Endothelial cell of umbilical vein (primary cell): ENCODE results near the gene PRDM2. TPM values are rescaled to one million over a fixed set of nuclear protein-coding genes. Genes with fewer than 3 reads are reported as not detected.

ENCODE experiments used
- BruUV-seq: library from RNA; stranded (reverse); fragments of 400-500 nt; replicated peaks from 2 replicates; lab custom pipeline; 2021; lab: Mats Ljungman, UMichigan
- CTCF ChIA-PET: fragments of 300-600, 350-600 bp; sonication (Branson Sonifier 250); formaldehyde crosslinking; loops from one replicate; lab custom pipeline; 2021; ENCODE audit warnings: antibody characterized with exemption, inconsistent platforms; lab: Charles Lee
- POLR2A ChIA-PET: fragments of 300-600, 350-600 bp; sonication (Branson Sonifier 250); formaldehyde crosslinking; loops from one replicate; lab custom pipeline; 2021; ENCODE audit warnings: antibody characterized with exemption, inconsistent platforms; lab: Charles Lee
- DNase-seq: peaks from one replicate; pipeline ENCODE4 v3.0.0-alpha.2; 2011; ENCODE audit warnings: low read depth, low spot score
- FAIRE-seq: peaks from 2 replicates; lab custom pipeline; 2011; peaks lifted over from hg19 to GRCh38; lab: Jason Lieb, UNC
- H2AFZ ChIP-seq: 2 replicates; pipeline ENCODE4 v1.6.0; 2012; ENCODE audit warnings: low read depth, low read length, control low read depth, inconsistent platforms
- H3K27ac ChIP-seq: 2 replicates; pipeline ENCODE4 v1.5.1; 2011; ENCODE audit warnings: low read depth, mild to moderate bottlenecking, control low read depth, low read length, moderate library complexity; ENCODE audit not compliant: insufficient read depth
- H3K27me3 ChIP-seq, 2 experiments: 2 replicates each; pipeline versions ENCODE4 v1.6.0 to v1.6.1; 2011; ENCODE audit warnings: low read length in 2 of 2, mixed read lengths in 1 of 2; ENCODE audit not compliant: control insufficient read depth in 2 of 2, insufficient read depth in 2 of 2
- H3K36me3 ChIP-seq, 2 experiments: 2 replicates in 1 of 2; 3 replicates in 1 of 2; pipeline ENCODE4 v1.5.1; 2011; ENCODE audit warnings: low read length in 2 of 2, mild to moderate bottlenecking in 1 of 2, moderate library complexity in 1 of 2; ENCODE audit not compliant: control insufficient read depth in 2 of 2, insufficient read depth in 2 of 2; ENCODE audit errors: extremely low read depth in 1 of 2
- H3K4me1 ChIP-seq: 3 replicates; pipeline ENCODE4 v1.5.1; 2011; ENCODE audit warnings: mild to moderate bottlenecking, low read length; ENCODE audit not compliant: control insufficient read depth, insufficient read depth; ENCODE audit errors: extremely low read depth
- H3K4me2 ChIP-seq: 2 replicates; pipeline ENCODE4 v1.6.1; 2011; ENCODE audit warnings: low read length, control low read depth, mixed read lengths; ENCODE audit not compliant: insufficient read depth
- H3K4me3 ChIP-seq, 3 experiments: fragments of 200-600 bp in 1 of 3; sonication (generic), shearing (Covaris generic) in 1 of 3; replicated peaks in 1 of 3; 2 replicates each; pipeline ENCODE4 v1.5.1; 2011 to 2016; ENCODE audit warnings: control low read depth in 3 of 3, low read length in 3 of 3, mild to moderate bottlenecking in 2 of 3, inconsistent platforms in 1 of 3, low read depth in 1 of 3, moderate library complexity in 1 of 3; ENCODE audit not compliant: insufficient read depth in 1 of 3
- H3K79me2 ChIP-seq: 2 replicates; pipeline ENCODE4 v1.6.0; 2012; ENCODE audit warnings: low read length, inconsistent platforms; ENCODE audit not compliant: control insufficient read depth, insufficient read depth
- H3K9ac ChIP-seq: replicated peaks from 2 replicates; pipeline ENCODE3; 2011; ENCODE audit warnings: low read length, control low read depth; ENCODE audit not compliant: insufficient read depth; ENCODE audit errors: extremely low read depth
- H3K9me1 ChIP-seq: replicated peaks from 3 replicates; pipeline ENCODE4 v1.6.0; 2011; ENCODE audit warnings: mild to moderate bottlenecking, low read length; ENCODE audit not compliant: control insufficient read depth, insufficient read depth; ENCODE audit errors: extremely low read depth
- H3K9me3 ChIP-seq: replicated peaks from 2 replicates; pipeline ENCODE4 v1.5.1; 2012; ENCODE audit warnings: low read length, inconsistent platforms; ENCODE audit not compliant: control insufficient read depth, insufficient read depth
- H4K20me1 ChIP-seq: replicated peaks from 2 replicates; pipeline ENCODE3; 2011; ENCODE audit warnings: mild to moderate bottlenecking, low read length; ENCODE audit not compliant: control insufficient read depth, insufficient read depth; ENCODE audit errors: extremely low read depth
- EZH2 ChIP-seq: IDR thresholded peaks from 2 replicates; pipeline ENCODE4 v1.6.1; 2012; ENCODE audit warnings: borderline replicate concordance, low read depth, mild to moderate bottlenecking, moderate library complexity, low read length, inconsistent platforms; ENCODE audit not compliant: severe bottlenecking
- FOS ChIP-seq: IDR thresholded peaks from 2 replicates; pipeline ENCODE4 v1.6.1; 2011; ENCODE audit warnings: mild to moderate bottlenecking, low read length, moderate library complexity, borderline replicate concordance; ENCODE audit not compliant: insufficient read depth
- GATA2 ChIP-seq: IDR thresholded peaks from 2 replicates; pipeline ENCODE4 v1.7.0; 2011; ENCODE audit warnings: low read depth, mild to moderate bottlenecking, moderate library complexity, mixed read lengths, low read length; ENCODE audit not compliant: insufficient read length, insufficient read depth
- JUN ChIP-seq: IDR thresholded peaks from 2 replicates; pipeline ENCODE4 v1.6.1; 2011; ENCODE audit warnings: borderline replicate concordance, low read depth; ENCODE audit not compliant: insufficient read length, insufficient read depth
- MYC ChIP-seq: IDR thresholded peaks from one replicate; pipeline ENCODE4 v1.6.1; 2011; ENCODE audit warnings: mild to moderate bottlenecking, low read depth, low read length
- POLR2AphosphoS5 ChIP-seq: IDR thresholded peaks from 2 replicates; pipeline ENCODE4 v1.6.1; 2012; ENCODE audit warnings: low read depth, mild to moderate bottlenecking, control low read depth, low read length, moderate library complexity; ENCODE audit not compliant: insufficient read depth
- dilution Hi-C: fragments of 300-500 bp; cut with MboI; formaldehyde crosslinking; loops from one replicate; pipeline ENCODE4 v1.15.0; 2019; ENCODE audit warnings: low sequenced_read_pairs; ENCODE audit not compliant: extremely low pct_ligation_motif_present
- intact Hi-C: fragments of 100-400 bp; cut with micrococcal nuclease; formaldehyde crosslinking; loops from one replicate; pipeline ENCODE4 v1.10.0; 2022
- polyA plus RNA-seq, 4 experiments: library from polyadenylated mRNA; depleted of rRNA in 3 of 4; stranded (reverse) in 3 of 4; unstranded in 1 of 4; fragments of >200 nt; gene quantifications; 2 replicates each; pipeline versions ENCODE4 v1.2.1 to v1.2.3, GENCODE V29; 2011 to 2012; ENCODE audit warnings: missing spikeins in 1 of 4
- total RNA-seq: library from RNA; stranded (reverse); gene quantifications from 2 replicates; pipeline ENCODE4 v1.2.3, GENCODE V29; 2021
- TF ChIP-seq, protein P1 (sequence below), 2 donors: IDR thresholded peaks; 1 replicate in 1 of 2; 2 replicates in 1 of 2; pipeline ENCODE4 v1.5.1; 2011; ENCODE audit warnings: low read length in 2 of 2, mild to moderate bottlenecking in 2 of 2, moderate library complexity in 2 of 2, control low read depth in 1 of 2, inconsistent platforms in 1 of 2, low read depth in 1 of 2; ENCODE audit not compliant: insufficient read depth in 1 of 2; ENCODE audit errors: extremely low read depth in 1 of 2

Gene PRDM2
- total and polyA plus RNA-seq, 2 donors (not counting 3 experiments of a cell fraction or from before 2014, with no cell fraction given) = 11.3 to 35.7 TPM

DNA sequence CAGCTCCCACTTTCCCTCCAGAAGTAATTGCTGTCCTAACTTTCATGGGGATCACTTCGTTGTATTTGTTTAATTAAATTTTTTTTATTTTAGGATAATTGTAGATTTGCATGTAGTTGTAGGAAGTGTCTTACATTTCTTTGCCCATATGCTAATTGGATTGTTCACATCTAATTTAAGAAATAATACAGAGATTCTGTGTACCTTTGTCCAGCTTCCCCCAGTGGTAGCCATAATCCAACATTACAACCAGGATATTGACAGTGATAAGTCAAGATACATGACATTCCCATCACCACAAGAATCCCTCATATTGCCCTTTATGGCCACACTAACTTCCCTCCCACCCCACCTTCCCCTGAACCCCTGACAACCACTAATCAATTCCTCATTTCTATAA, 136.6 kb downstream of the PRDM2 start:
- no peaks in the 10 kb centered on the region for H3K79me2 ChIP-seq
- H4K20me1 ChIP-seq = no peaks in the 10 kb centered on the region
- H2AFZ ChIP-seq = no peak overlapping the region
- H3K4me1 ChIP-seq = no peaks in the 10 kb centered on the region
- H3K27me3 ChIP-seq = no peaks in the 10 kb centered on the region
- H3K9ac ChIP-seq = no peak overlapping the region
- H3K27ac ChIP-seq = no peak overlapping the region
- no peak overlapping the region for H3K4me3 ChIP-seq
- H3K36me3 ChIP-seq = no peaks in the 10 kb centered on the region
- intact Hi-C loops (no loop called here), dilution Hi-C loops (no loop called here)
- H3K9me1 ChIP-seq = no peaks in the 10 kb centered on the region
- no peak for FAIRE-seq
- no TSS peak for BruUV-seq
- ChIA-PET POLR2A (no interaction called here), CTCF (interaction anchor here (0.7 kb wide), 1 partner anchor 129 kb away, joined by 3 read pairs; no protein-coding TSS in a partner anchor)
- no peaks in the 10 kb centered on the region for H3K9me3 ChIP-seq
- no peak for TF ChIP-seq EZH2
- TF ChIP-seq POLR2AphosphoS5 = no peak
- no peak for TF ChIP-seq JUN
- no peak for TF ChIP-seq FOS
- TF ChIP-seq GATA2 = no peak
- no peak for TF ChIP-seq MYC
- TF ChIP-seq, protein P1, sequence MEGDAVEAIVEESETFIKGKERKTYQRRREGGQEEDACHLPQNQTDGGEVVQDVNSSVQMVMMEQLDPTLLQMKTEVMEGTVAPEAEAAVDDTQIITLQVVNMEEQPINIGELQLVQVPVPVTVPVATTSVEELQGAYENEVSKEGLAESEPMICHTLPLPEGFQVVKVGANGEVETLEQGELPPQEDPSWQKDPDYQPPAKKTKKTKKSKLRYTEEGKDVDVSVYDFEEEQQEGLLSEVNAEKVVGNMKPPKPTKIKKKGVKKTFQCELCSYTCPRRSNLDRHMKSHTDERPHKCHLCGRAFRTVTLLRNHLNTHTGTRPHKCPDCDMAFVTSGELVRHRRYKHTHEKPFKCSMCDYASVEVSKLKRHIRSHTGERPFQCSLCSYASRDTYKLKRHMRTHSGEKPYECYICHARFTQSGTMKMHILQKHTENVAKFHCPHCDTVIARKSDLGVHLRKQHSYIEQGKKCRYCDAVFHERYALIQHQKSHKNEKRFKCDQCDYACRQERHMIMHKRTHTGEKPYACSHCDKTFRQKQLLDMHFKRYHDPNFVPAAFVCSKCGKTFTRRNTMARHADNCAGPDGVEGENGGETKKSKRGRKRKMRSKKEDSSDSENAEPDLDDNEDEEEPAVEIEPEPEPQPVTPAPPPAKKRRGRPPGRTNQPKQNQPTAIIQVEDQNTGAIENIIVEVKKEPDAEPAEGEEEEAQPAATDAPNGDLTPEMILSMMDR (IDR thresholded peaks at IDR 0.05; ENCODE audit: extremely low read depth in 1 of 2, insufficient read depth in 1 of 2, low read depth in 1 of 2, low read length in 2 of 2) = no peak
- no peak for DNase-seq
- no peak overlapping the region for H3K4me2 ChIP-seq
